ENCODE data around the gene FBXL3. TPM values are rescaled to one million over a fixed set of nuclear protein-coding genes. Genes with fewer than 3 reads are reported as not detected.

The FBXL3 gene
- total RNA-seq, 1 donor from 2014 or later, result 102 TPM

DNA sequence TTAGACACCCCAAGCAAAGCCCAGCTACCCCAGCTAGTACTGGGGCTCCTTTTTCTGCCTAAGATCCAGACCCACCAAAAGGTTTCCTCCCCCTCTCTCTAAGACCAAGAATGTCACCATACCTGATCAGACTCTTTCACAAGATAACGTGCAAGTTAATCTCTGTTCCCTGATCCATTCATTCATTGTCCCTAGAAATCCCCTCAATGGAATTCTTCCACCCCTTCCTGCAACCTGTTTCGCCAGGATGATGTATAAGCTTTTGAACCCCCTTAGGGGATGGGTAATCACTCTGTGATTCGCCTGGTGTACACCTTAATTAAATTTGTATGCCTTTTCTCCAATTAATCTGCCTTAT, 52.4 kb downstream of the FBXL3 start:
- intact Hi-C loops (cut with DNase I), result no loop called here
- H3K4me1 ChIP-seq, result peaks cover 0 to under 1% of the 10 kb centered on the region in 2 donors
- DNase-seq (ENCODE audit: low spot score in 2 of 2), result no peak
- no peaks in the 10 kb centered on the region for H3K36me3 ChIP-seq
- no peaks in the 10 kb centered on the region for H3K27me3 ChIP-seq
- no peaks in the 10 kb centered on the region for H3K9me3 ChIP-seq
- no peak overlapping the region for H3K4me3 ChIP-seq
- no peak overlapping the region for H3K27ac ChIP-seq
- TF ChIP-seq, protein P1, sequence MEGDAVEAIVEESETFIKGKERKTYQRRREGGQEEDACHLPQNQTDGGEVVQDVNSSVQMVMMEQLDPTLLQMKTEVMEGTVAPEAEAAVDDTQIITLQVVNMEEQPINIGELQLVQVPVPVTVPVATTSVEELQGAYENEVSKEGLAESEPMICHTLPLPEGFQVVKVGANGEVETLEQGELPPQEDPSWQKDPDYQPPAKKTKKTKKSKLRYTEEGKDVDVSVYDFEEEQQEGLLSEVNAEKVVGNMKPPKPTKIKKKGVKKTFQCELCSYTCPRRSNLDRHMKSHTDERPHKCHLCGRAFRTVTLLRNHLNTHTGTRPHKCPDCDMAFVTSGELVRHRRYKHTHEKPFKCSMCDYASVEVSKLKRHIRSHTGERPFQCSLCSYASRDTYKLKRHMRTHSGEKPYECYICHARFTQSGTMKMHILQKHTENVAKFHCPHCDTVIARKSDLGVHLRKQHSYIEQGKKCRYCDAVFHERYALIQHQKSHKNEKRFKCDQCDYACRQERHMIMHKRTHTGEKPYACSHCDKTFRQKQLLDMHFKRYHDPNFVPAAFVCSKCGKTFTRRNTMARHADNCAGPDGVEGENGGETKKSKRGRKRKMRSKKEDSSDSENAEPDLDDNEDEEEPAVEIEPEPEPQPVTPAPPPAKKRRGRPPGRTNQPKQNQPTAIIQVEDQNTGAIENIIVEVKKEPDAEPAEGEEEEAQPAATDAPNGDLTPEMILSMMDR (IDR thresholded peaks at IDR 0.05), result no peak

DNA sequence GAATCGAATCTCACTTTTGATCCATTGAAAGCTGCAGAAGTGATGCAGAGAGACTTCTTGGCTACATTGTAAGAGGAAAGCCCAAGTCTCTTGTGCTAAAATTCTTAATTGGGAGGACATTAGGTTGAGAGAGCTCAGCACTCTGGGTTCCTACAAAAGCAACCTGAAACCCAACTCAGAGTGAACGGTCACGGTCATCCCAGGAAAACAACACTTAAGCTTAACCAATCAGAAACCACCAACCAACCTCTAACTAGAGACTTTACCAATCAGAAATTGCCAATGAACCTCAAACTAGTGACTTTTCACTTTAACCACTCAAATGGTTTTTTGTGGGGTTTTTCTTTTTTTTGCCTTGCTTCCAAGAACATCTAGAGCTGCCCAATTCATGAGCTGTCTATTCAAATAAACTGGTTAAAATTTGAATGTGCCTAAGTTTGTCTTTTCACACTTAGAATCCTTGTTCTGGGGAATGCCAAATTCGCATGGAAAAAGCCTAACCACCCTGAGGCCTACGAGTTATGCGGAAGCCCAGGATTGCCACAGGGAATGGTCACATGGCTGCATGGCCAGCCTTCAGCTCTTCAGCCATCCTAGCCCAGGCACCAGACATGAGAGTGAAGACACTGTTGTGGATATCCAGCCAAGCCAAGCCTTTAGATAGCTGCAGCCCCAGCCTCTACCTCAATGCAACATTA, 52.9 kb downstream of the FBXL3 start:
- Histone ChIP-seq H3K27me3 (no peaks in the 10 kb centered on the region), H3K4me3 (no peak overlapping the region), H3K9me3 (no peaks in the 10 kb centered on the region), H3K4me1 (no peaks in the 10 kb centered on the region), H3K36me3 (no peaks in the 10 kb centered on the region), H3K27ac (no peak overlapping the region)
- no peak for DNase-seq (ENCODE audit: low spot score in 2 of 2)
- TF ChIP-seq, protein P1 (IDR thresholded peaks at IDR 0.05), result no peak
- intact Hi-C loops (cut with DNase I), result no loop called here

DNA sequence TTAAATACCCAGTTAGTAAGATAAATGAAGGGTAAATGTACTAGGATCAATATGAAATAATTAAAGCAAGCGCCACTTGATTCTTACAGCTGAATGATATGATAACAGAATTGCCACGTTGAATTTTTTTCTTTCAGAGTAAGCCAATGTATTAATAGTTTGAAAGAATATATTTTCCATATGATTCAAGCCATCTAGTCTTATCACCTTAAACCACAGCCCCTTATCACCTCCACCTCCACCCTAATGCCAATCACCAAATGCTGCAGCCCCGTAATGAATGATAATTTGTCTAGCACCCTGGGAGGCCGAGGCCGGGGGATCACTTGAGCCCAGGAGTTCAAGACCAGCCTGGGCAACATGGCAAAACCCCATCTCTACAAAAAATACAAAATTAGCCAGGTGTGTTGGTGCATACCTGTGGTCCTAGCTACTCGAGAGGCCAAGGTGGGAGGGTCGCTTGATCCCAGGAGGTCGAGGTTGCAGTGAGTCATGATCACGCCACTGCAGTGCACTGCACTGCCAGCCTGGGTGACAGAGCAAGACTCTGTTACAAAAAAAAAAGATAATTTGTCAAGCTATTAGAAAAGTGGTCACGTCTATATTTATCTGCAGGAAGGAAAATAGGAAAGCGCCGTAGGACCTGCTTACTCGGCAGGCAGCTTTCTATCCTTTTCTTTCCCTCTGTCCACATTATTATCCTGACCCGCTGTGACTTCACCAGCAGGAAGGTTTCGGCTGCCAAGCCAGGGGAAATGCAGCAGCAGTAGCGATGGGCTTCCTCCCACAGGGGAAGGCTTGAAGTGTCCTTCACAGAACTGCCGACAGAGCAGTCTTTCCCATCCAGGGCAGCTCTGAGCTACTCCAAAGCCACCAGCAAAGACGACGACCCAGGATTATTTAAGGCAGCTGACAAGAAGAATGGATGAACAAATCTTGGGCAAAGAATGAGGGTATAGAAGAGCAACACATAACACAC, 54.8 kb downstream of the FBXL3 start:
- TF ChIP-seq, protein P1 (IDR thresholded peaks at IDR 0.05), result no peak
- intact Hi-C loops (cut with DNase I), result no loop called here
- H3K4me3 ChIP-seq, result no peak overlapping the region

DNA sequence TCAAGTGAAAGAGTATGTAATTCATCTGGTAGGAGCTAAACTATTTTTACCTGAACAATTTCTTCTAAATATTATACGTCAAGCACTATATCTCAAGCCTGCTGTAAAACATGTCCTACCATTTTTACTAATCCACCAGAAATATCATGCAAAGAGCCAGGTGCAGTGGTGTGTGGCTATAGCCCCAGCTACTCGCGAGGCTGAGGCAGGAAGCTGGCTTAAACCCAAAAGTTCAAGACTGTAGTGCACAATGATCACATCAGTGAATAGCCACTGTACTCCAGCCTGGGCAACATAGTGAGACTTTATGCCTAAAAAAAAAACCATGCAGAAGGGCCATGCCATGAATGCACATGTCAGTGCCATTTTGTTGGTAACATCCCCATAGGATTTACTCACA, 55.7 kb downstream of the FBXL3 start:
- intact Hi-C loops (cut with DNase I), result no loop called here
- no peaks in the 10 kb centered on the region for H3K27me3 ChIP-seq
- H3K36me3 ChIP-seq, result no peaks in the 10 kb centered on the region
- peaks cover 0 to 1% of the 10 kb centered on the region in 2 donors for H3K4me1 ChIP-seq
- no peak for DNase-seq (ENCODE audit: low spot score in 2 of 2)
- TF ChIP-seq, protein P1 (IDR thresholded peaks at IDR 0.05), result no peak
- no peaks in the 10 kb centered on the region for H3K9me3 ChIP-seq
- no peak overlapping the region for H3K4me3 ChIP-seq
- H3K27ac ChIP-seq, result no peak overlapping the region

More for the DNA sequence above, 54.8 kb downstream of the FBXL3 start:
- Histone ChIP-seq H3K27me3 (no peaks in the 10 kb centered on the region), H3K9me3 (no peaks in the 10 kb centered on the region), H3K36me3 (no peaks in the 10 kb centered on the region), H3K27ac (no peak overlapping the region), H3K4me1 (no peaks in the 10 kb centered on the region)
- no peak for DNase-seq (ENCODE audit: low spot score in 2 of 2)

DNA sequence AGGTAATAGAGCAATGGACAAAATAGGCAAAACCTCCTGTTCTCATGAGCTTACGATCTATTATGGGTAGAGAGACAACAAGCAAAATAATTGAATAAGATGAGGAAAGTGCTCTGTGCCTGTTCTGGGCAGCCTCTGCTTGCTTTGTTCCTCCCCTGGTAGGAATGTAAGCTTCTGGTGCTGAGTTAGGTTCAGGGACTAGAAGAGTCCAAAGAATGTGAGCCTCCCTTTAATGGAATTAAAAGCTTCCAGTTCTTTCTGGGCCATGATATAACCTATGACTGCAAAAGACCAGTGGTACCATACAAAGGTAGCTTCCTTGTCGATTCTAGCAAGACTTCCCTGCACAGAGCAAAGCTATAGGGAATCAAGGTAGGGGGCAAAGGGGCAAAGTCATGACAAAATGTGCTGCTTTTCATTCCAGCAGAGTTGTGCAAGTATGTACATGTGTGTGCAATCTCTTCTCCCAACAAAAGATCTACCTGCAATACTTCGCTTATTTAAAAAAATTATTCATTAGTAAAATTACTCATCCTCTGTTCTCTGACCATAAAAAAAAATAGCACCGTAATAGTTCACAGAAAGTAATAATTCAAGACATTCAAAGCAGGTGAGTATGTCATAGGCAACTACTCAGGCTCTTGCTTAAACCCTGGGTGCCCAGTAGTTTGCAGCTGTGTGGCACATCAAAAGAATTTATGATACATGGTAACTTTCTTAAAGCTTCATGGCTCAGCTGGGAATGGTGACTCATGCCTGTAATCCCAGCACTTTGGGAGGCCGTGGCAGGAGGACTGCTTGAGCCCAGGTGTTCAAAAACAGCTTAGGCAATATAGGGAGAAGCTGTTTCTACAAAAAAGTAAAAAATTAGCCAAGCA, 57.2 kb downstream of the FBXL3 start:
- peaks cover 0 to 7% of the 10 kb centered on the region in 2 donors for H3K4me1 ChIP-seq
- H3K27ac ChIP-seq, result no peak overlapping the region
- no peaks in the 10 kb centered on the region for H3K27me3 ChIP-seq
- TF ChIP-seq, protein P1 (IDR thresholded peaks at IDR 0.05), result no peak
- no peaks in the 10 kb centered on the region for H3K36me3 ChIP-seq
- H3K9me3 ChIP-seq, result no peaks in the 10 kb centered on the region
- intact Hi-C loops (cut with DNase I), result no loop called here
- DNase-seq (ENCODE audit: low spot score in 2 of 2), result no peak
- no peak overlapping the region for H3K4me3 ChIP-seq

Data from ascending aorta (tissue), 2 donors.